Measurements from ENCODE around the gene AQP1. TPM values are rescaled to one million over a fixed set of nuclear protein-coding genes. Genes with fewer than 3 reads are reported as not detected.

AQP1 gene
- total RNA-seq, 2 experiments from 2014 or later: not detected

DNA sequence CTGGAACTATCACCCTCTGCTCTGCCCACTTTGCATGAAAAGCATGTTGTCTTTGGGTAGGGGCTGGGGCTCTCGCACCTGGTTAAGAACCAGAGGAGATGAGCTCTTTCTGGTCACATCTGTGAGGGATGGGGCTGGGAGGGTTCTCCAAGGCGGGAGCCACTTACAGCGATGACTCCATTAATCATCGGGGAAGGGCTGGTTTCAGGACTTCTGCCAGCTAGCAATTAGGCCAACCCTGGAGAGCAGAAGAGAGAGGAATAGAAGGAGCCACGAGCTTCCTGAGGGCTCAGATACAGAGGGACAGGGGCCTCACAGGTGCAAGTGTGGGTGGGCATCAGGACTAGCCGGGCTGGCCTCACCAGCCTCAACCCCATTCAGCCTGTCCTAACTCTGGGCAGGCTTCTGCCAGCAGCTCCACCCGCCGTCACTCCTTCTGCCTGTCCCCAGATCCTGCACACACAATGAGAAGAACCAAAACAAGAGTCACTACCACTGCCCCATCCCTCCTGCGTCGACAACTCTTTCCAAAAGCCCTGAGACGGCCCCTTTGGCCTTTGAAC lies 8.4 kb downstream of the AQP1 start:
- no peaks in the 10 kb centered on the region for H3K9me3 ChIP-seq (ENCODE audit: low read length)
- H4K20me1 ChIP-seq (ENCODE audit: insufficient read depth, low read length): no peaks in the 10 kb centered on the region
- ChIA-PET POLR2A (no interaction called here), CTCF (ENCODE audit: unreplicated experiment) (no interaction called here)
- no peak overlapping the region for H3K27ac ChIP-seq (ENCODE audit: low read depth, low read length, poor library complexity, severe bottlenecking)
- no peaks in the 10 kb centered on the region for H3K36me3 ChIP-seq (ENCODE audit: insufficient read depth, low read length)
- DNase-seq (ENCODE audit: low spot score): no peak
- H3K79me2 ChIP-seq (ENCODE audit: insufficient read depth, low read depth, low read length): no peaks in the 10 kb centered on the region
- no TSS peak for BruUV-seq (replicated peaks)
- intact Hi-C loops (cut with micrococcal nuclease; ENCODE audit: unreplicated experiment): no loop called here
- H3K9me2 ChIP-seq (ENCODE audit: insufficient read depth, low read length): no peaks in the 10 kb centered on the region
- H3K4me1 ChIP-seq (ENCODE audit: insufficient read depth, low read length, poor library complexity, severe bottlenecking): no peaks in the 10 kb centered on the region
- H3K4me3 ChIP-seq (ENCODE audit: low read depth, low read length, poor library complexity, severe bottlenecking): no peak overlapping the region
- no peak overlapping the region for H2AFZ ChIP-seq (ENCODE audit: low read length)
- H3K4me2 ChIP-seq (ENCODE audit: low read length): no peak overlapping the region
- no peak for TF ChIP-seq EZH2phosphoT487 (IDR thresholded peaks at IDR 0.05; ENCODE audit: borderline replicate concordance, low read depth, low read length)
- TF ChIP-seq, protein P1, sequence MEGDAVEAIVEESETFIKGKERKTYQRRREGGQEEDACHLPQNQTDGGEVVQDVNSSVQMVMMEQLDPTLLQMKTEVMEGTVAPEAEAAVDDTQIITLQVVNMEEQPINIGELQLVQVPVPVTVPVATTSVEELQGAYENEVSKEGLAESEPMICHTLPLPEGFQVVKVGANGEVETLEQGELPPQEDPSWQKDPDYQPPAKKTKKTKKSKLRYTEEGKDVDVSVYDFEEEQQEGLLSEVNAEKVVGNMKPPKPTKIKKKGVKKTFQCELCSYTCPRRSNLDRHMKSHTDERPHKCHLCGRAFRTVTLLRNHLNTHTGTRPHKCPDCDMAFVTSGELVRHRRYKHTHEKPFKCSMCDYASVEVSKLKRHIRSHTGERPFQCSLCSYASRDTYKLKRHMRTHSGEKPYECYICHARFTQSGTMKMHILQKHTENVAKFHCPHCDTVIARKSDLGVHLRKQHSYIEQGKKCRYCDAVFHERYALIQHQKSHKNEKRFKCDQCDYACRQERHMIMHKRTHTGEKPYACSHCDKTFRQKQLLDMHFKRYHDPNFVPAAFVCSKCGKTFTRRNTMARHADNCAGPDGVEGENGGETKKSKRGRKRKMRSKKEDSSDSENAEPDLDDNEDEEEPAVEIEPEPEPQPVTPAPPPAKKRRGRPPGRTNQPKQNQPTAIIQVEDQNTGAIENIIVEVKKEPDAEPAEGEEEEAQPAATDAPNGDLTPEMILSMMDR (conservative IDR thresholded peaks at IDR 0.05; ENCODE audit: low read length): no peak

DNA sequence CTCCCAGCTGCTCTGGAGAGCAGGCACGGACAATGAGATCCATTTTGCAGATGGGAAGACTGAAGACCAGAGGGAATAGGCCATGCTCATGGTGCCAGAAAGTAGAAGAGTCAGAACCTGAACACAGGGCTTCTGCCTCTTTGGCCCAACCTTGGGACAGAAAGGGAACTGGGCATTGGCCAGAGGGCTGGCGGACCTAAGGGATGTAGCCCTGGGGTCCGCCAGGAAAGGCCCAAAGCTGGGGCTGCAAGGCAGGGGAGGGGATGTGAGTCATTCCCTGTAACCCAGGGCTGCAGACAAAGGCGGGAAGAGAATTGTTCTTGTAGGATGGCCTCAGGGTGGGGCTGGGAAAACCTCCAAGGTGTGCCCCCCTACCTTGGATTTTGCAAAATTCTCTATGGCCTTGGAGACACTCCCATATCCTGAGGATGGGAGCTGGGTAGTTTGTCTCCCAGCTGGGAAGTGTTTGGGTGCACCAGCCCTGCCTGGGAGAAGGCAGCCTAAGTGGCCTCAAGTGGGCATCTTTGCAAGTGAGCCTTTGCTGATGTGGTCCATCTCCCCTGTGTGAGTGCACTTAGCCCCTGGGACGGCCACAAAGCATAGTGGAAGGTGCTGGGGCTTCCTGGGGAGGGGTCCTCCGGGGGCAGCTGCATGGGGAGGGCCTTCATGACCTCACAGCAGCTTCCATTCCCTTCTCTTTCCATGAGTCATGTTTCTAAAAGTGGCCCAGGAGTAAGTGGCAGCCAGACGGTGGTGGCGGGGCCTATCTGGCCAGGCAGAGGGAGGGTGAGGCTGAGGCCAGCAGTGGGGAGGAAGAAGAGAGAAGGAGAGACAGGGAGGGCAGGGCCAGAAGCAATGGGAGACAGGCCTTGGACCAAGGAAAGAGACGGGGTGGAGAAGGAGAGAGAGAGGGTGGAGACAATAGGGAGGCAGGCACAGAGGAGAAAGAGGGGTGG lies 9.2 kb downstream of the AQP1 start:
- BruUV-seq (replicated peaks): no TSS peak
- intact Hi-C loops (cut with micrococcal nuclease; ENCODE audit: unreplicated experiment): no loop called here
- Histone ChIP-seq H3K4me3 (ENCODE audit: low read depth, low read length, poor library complexity, severe bottlenecking) (no peak overlapping the region), H3K9me3 (ENCODE audit: low read length) (no peaks in the 10 kb centered on the region), H3K27ac (ENCODE audit: low read depth, low read length, poor library complexity, severe bottlenecking) (no peak overlapping the region), H3K9me2 (ENCODE audit: insufficient read depth, low read length) (no peaks in the 10 kb centered on the region), H4K20me1 (ENCODE audit: insufficient read depth, low read length) (no peaks in the 10 kb centered on the region), H2AFZ (ENCODE audit: low read length) (no peak overlapping the region), H3K4me1 (ENCODE audit: insufficient read depth, low read length, poor library complexity, severe bottlenecking) (no peaks in the 10 kb centered on the region), H3K36me3 (ENCODE audit: insufficient read depth, low read length) (no peaks in the 10 kb centered on the region), H3K4me2 (ENCODE audit: low read length) (no peak overlapping the region), H3K79me2 (ENCODE audit: insufficient read depth, low read depth, low read length) (no peaks in the 10 kb centered on the region)
- TF ChIP-seq, protein P1 (conservative IDR thresholded peaks at IDR 0.05; ENCODE audit: low read length): no peak
- no peak for TF ChIP-seq EZH2phosphoT487 (IDR thresholded peaks at IDR 0.05; ENCODE audit: borderline replicate concordance, low read depth, low read length)
- ChIA-PET CTCF (ENCODE audit: unreplicated experiment) (no interaction called here), POLR2A (no interaction called here)
- no peak for DNase-seq (ENCODE audit: low spot score)

All from OCI-LY7 (cell line).